A204.1 (cell line): ENCODE measurements around the gene GLA.
A peak's percentile ranks its signal among the peaks of the same experiment; 100 is the strongest.

ENCODE experiments used
- FAIRE-seq: peaks from 2 replicates; lab custom pipeline; 2012; peaks lifted over from hg19 to GRCh38; lab: Jason Lieb, UNC

Gene GLA

DNA sequence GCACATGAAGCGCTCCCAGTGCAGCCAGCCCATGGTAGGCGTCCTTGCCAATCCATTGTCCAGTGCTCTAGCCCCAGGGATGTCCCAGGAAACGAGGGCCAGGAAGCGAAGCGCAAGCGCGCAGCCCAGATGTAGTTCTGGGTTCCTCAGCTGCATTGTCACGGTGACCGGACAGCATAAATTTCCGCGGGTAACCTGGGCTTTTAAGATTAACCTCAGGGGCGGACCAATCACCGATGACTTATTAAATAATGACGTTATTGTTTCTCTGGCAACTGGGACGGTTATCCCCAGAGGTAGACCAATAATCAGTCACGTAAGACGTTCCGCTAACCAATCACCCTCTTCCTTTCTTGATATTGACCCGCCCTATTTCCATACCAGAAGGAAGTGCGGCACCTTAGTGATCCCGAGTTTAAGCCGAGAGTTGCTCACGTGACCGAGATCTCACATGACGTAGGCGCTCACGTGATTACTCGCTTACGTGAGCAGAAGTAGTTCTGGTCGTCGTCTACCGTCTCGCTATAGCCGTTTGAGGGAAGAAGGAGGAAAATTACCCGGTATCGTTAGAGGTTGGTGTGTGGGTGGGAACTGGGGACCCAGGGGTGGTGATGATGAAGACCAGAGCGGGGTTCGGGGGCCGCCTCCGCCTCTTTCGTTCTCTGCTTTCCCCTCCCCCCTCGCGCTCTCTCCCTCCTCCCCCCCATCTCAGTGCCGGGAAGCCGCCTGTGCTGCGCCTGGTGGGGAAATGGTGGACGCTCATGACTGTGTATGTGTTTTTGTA, at the start of gene GLA, which contains the start of gene HNRNPH2:
GLA (minus strand) TSS at position 178 of the 784 bp plus-strand sequence; CDS start at position 156, 22 bp downstream.
HNRNPH2 (plus strand) TSS at position 475 of the 784 bp plus-strand sequence. CDS start 3,767 bp downstream, outside the sequence.
- peak; percentile 99 for FAIRE-seq

DNA sequence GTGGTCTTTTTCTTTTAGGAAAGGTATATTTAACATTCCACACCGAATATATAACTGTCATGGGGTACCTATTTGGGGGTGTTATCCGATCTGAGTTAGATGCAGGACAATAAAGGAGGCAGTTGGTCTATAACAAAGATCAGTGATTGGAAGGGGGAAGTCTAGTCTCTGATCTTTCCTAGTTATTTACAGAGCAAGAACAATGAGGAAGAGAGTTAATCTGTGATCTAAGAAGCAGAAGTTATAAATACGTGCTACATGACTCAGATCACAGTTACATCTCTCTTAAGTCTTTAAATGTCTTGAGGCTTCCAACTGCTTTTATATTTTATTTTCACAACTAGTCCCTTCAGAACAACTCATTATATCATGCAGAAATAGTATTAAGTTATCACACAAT, 44.3 kb upstream of the GLA start:
- FAIRE-seq, result no peak

DNA sequence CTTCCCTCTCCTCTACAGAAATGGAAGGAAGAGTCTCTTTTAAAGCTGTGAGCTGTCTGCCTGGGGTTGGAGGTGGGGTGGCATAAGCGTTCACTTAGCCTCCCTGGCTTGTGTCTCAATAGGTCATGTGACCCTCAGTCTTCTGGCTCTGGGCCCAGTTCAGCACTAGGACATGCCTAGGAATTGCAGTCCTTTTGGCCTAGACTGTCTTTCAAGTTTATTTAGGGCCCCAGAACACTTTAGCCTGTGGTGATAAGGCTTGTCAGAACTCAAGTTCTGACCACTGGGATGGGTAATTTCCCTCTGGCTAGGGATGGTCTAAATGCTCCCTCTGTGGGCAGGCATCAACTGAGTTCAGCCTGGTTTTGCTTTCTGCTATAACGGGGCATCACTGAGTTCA, 43.2 kb upstream of the GLA start:
- no peak for FAIRE-seq

DNA sequence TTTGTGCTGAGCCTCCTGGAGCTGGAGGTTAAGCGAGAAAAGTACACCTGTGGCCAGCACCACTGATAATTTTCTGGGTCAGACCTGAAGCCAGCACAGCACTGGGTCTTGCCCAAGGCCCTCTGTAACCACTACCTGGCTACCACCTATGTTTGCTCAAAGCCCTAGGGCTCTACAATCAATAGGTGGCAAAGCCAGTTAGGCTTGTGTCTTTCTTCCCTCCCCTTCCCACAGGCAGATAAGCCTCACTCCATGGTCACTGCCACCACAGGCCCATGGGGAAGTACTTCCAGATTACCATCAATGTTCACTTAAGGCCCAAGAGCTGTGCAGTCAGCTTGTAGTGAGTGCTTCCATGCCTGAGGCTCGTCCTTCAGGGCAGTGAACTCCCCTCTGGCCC, 42.4 kb upstream of the GLA start:
- no peak for FAIRE-seq

DNA sequence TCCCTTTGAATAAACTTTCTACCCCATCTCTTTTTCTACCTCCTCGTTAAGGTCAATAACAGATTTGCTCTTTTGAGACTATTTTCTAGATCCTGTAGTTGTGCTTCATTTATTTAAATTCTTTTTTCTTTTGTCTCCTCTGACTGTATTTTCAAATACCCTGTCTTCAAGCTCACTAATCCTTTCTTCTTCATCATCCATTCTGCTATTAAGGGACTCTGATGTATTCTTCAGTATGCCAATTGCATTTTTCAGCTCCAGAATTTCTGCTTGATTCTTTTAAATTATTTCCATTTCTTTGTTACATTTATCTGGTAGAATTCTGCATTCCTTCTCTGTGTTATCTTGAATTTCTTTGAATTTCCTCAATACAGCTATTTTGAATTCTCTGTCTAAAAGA, 41.6 kb upstream of the GLA start:
- FAIRE-seq, result no peak

DNA sequence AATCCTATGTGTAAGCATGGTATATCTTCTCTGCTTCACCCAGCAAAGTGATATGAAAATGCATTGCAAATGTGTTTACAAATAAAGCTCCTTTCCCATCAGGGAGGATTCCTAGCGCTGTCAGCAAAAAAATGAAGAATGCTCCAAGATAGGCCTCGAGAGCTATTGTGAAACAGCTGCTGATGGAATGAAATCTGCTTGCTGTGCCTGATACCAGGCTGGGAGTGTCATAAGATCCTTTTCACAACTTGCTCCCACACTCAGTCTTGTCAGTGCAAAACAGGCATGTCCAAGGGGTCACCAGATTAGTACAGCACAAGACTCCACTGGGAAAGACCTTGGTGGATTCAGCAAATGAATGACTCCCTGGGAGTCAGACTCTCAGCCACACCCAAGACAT, 34.4 kb upstream of the GLA start:
- no peak for FAIRE-seq

DNA sequence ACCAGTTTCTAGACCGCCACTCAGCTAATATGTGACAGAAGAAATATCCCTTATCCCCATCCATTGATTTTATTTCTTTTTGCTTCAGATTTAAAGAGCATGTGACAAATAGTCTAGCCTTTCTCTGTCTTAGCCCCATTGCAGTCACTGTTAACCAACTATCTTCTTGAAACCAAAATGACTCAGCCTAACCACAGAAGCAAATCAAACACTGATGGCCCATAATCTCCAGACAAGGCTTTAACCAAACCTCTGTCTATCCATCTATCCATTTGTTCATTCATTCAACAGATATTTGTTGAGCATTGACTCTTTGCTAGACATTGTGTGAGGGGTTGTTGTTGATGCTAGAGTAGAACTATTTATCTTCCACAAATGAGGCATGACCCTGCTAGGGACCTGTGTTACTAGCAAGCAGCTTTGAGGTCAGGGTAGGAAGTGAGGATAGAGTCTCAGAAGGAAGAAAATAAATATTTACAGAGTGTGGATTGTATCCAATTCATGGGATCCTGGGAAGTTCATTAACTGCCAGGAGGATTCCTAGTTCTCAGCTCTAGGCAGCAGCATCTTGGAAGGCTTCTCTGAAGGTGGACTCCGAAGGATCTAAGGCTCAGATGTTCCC, 22.8 kb upstream of the GLA start:
- no peak for FAIRE-seq

DNA sequence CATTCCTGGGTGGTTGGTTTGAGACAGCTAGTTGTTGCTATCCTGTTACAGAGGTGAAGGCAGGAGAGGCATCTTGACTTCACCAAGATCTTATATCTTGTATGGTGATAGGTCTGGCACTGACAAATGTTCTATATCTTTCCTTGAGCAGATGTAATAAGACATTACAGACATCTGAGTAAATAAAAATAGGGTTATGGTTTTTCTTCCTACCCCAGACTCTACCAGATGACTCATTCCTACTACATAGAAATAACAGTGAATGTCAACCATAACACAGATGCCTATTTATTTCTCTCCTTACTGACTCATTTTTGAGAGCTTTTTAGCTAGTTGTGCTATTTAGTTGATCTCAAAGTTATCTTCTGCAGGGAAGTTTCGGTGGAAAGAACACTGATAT, 22.2 kb upstream of the GLA start:
- no peak for FAIRE-seq

DNA sequence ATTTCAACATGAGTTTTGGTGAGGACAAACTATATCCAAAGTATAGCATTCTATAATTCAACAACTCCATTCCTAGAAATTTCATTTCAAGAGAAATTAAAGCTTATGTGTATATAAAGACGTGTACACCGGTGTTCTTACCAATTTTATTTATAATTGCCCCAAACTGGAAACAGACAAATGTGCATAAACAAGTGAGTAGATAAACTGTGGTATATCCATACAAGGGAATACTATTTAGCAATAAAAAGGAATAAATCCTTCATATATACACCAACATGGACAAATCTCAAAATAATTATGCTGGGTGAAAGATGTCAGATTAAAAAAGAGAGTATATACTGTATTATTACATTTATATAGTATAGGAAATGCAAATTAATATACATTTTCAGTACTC, 20.2 kb upstream of the GLA start:
- FAIRE-seq, result no peak

DNA sequence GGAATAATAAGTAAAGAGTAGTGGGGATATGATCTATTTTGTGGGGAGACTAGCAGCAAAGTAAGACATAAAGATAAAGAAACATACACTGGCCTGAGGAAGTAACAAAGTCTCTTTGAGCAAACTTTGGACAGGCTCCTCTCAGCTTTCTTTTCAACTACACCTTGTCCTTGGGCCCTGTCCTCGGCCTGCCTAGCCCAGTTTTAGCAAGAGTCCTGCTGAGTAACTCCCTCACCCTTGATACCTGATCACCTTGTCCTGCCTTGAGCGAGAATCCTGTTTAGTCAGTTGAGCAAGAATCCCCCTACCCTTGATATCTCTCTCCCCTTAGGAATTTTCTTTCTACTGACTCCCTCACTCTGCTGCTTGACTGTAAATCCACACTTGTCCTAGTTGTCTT, 11.8 kb upstream of the GLA start:
- FAIRE-seq, result no peak

DNA sequence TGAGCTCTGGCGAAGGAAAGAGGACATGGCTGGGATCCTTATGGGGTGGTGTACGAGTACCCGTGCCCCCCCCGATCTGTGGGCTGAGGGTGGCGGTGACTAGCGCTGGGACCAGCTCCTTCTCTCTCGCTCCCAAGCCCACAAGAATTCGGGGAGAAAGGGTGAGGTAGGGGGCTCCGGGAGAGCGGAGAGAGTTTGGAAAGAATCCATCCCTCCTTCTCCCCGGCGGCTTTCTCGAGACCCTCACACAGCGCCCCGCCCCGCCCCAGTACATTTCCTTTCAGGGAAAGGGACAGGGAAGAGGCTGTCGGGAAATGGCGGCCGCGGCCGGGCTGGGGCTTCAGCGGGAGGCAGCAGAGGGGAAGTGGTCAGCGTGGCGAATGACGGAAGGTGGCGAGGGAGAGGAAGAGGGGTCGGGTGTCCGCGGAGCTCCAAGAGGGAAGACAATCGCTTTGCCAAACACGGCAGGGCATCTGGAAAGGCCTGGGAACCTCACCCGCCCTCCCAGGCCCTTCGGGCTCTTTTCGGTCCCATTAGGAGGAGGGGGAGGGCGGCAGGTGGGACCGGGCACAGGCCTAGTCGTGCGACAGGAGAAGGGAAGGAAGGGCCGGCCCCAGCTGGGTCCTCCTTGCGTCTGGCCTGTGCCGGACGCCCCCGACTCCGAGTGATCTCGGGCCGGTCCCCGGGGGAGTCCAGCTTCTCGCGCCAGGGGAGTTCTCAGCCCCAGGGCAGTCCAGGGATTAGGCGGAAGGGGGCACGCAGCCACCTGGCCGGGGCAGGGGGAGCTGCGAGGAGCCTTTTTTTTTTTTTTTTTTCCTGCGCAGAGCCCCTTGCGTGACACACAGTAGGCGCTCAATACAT, 10.5 kb upstream of the GLA start:
- FAIRE-seq, result no peak

DNA sequence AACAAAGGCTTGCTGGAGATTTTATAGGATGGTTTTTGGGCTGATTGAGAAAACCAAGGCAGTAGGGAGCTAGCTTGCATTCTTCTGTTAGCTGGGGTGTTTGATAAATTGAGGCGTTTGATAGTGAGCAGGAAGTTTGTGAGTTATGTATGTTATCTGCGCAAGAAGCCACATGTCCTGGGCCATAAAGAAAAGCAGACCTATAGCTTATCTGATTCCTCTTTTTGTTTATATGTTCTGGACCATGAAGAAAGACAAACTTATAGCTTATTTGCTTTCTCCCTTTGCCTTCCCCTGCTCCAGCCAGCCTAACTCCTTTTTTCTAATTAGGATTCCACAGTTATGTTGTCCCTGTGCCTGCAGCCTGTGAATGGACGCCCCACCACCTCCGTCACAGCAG, 9.5 kb upstream of the GLA start:
- no peak for FAIRE-seq

DNA sequence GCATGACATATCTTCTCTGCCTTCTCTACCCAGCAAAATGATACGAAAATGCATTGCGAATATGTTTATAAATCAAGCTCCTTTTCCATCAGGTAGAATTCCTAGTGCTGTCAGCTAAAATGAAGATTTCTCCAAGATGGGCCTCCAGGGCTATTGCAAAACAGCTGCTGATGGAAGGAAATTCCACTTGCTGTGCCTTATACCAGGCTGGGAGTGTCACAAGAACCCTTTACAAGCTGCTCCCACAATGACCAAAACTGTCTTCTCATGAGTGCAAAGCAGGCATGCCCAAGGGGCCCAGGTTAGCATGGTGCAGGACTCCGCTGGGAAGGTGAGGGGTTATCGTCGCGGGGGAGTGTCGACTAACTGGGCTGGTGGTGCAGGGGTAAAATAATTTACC, 9.0 kb upstream of the GLA start:
- no peak for FAIRE-seq

DNA sequence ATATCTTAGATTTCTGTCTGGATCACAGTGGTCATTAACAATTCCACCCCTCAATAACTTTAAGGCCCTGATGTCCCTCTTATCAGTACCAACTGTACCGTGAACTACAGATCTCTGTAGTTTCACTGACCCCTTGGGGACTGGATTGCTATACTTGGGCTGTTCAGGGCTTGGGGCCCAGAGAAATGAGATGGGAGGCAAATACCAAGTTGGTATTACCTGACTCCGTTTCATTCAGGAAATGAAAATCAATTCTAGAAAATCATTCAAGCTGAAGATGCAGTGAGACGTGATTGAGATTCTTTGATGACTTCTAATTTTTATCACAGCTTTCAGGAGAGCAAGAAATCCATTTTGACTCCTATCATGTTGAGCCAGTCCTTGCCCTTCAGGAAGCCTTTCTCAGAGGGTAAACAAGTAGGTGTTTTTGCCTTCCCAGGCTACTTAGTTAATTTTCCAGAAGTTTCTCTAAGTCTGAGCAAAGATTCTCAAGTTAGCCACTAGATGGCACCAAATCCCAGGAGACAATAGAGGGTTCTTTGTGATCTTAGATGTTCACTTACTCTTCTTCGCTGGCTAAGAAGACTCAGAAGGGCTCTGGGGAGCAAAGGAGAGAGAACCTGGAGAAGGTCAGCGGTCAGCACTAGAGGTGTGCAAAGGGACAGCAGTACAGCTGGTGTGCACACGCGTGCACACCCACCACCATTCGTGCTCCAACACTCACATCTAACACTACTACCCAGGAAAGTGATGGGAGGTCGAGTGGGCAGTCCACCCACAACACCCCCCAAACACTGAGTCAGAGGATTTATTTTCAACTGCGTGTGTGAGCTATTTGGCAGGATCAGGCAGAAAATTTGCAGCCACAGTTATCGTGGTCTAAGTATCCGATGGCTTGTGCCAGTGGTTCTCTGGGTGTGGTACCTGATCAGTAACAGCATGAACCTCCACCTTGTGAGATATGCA, 7.7 kb upstream of the GLA start:
- peak; percentile 87 for FAIRE-seq

DNA sequence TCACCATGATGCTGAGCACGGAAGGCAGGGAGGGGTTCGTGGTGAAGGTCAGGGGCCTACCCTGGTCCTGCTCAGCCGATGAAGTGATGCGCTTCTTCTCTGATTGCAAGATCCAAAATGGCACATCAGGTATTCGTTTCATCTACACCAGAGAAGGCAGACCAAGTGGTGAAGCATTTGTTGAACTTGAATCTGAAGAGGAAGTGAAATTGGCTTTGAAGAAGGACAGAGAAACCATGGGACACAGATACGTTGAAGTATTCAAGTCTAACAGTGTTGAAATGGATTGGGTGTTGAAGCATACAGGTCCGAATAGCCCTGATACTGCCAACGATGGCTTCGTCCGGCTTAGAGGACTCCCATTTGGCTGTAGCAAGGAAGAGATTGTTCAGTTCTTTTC, 4.3 kb upstream of the GLA start:
- no peak for FAIRE-seq

DNA sequence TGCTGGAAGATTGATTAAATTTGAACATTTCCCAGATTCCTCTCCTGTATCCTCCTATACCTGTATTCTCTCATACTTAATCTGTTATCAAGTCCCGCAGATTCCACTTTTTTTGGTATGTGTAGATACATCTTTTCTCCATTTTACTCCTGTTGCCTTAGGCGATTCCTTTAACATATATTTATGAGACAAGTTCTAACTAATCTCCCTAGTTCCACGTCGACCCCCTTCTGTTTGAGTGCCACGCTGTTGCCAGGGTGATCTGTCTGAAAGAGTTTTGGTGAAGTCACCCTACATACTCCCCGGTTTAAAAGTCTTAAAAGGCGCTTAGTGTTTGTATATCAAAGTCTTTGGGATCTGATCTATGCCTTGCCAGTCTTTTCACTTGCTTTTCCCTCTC, 2.7 kb upstream of the GLA start:
- no peak for FAIRE-seq

DNA sequence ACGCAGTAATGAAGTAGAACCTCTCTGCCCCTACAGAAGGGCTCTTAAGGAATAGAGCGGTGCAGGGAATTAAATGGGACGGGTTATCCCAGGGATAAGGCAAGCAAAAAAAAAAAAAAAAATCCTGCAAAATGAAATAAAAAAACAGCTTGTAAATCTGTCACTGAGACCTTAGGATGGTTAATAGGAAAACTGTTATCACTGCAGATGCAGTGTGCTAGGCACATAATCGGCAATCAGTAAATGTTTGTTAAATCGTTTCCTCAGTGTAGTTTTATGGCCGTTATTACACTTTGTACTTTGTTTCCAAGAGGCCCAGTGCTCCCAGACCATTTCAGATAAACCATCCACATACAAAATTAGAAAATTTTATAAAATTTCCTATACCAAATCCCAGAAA, 1.3 kb upstream of the GLA start:
- no peak for FAIRE-seq

DNA sequence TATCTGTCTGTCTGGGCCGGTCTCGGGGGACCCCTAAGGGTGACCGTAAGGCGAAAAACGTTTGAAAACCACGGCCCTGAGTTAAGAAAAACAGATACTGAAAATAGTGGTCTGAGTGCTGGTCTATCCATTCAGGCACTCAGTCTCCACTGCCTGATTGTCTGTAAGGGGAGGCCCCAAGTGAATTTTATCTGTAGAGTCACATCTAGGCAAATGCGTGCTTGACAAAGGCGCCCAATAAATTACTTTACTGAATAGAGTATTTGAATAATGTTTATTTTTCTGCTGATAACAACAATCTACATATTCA, 762 bp upstream of the GLA start:
- no peak for FAIRE-seq

DNA sequence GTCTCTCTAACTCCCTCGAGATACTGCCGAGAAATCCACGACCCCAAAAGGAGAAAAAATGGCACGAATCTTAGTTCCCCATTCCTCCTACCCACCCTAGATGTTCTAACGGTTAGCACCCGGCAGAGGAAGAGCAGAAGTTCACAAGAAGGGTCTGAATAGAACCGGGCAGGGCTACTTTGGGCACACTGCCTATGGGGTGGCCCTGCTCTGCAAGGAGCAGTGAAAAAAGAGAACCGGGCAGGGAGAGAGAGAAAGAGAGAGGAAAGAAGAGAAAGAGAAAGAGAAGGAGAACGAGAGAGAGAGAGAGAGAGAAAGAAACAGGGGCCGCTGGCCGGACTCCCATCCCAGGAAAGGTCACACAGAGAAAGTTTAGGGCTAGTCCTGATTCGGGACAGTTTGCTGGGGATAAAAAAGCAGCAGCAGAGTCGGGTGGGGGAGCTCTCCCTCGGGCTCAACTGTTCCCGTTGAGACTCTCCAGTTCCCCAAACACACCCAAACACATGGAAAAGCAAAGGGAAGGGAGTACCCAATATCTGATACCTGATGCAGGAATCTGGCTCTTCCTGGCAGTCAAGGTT, 468 bp downstream of the GLA start:
- no peak for FAIRE-seq

DNA sequence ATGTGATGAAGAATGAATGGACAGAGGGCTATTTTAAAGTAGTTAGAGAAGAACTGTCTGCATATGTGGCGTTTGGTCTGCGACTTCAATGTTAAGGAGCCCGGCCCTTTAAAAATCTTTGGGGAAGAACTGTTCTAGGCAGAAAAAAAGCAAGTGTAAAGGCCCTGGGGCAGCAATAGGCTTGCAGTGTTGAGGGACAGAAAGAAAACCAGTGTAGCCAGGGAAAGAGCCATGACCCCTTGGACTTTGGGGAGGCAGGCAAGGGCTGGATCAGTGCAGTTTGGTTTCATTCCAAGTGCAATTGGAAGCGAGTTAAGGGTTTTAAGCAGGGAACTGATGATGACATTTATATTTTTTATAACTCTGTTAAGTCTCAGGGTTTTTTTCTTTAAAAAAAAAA, 7.9 kb downstream of the GLA start:
- no peak for FAIRE-seq

DNA sequence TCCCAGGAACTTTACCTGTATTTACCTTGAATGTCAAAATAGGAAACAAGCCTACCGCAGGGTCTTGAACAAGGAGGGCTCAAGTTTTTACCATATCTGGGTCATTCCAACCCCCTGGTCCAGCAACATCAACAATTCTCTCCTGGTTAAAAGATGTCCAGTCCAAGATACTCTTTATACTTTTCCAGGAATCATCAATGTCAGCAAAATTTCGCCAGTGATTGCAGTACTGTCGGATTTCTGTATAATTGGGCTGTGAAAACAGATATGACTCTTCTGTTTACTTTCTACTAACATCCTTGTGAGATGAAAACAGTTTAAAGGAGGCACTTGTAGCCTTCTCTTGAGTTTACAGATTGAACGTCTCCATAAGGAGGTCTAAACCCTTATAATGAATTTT, 9.0 kb downstream of the GLA start:
- FAIRE-seq, result no peak

DNA sequence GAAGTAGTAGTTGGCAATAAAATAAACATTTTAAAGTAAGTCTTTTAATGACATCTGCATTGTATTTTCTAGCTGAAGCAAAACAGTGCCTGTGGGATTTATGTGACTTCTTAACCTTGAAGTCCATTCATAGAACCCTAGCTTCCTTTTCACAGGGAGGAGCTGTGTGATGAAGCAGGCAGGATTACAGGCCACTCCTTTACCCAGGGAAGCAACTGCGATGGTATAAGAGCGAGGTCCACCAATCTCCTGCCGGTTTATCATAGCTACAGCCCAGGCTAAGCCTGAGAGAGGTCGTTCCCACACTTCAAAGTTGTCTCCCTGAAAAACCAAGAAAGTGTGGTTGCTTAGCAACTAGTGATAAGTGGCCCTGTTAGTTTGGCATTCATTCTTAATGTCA, 9.9 kb downstream of the GLA start:
- no peak for FAIRE-seq
